WTC11 (cell line): ENCODE results near the gene C9.

Source experiments
- TF ChIP-seq, protein P1 (sequence below): sonication (generic); formaldehyde crosslinking; IDR thresholded peaks from 2 replicates; pipeline ENCODE4 v1.8.0; 2022; ENCODE audit warnings: mild to moderate bottlenecking, missing genetic modification reagents
- TF ChIP-seq, protein P2 (sequence below): fragments of 200-600 bp; IDR thresholded peaks from 2 replicates; pipeline ENCODE4 v1.8.0; 2022; ENCODE audit warnings: antibody characterized with exemption

DNA sequence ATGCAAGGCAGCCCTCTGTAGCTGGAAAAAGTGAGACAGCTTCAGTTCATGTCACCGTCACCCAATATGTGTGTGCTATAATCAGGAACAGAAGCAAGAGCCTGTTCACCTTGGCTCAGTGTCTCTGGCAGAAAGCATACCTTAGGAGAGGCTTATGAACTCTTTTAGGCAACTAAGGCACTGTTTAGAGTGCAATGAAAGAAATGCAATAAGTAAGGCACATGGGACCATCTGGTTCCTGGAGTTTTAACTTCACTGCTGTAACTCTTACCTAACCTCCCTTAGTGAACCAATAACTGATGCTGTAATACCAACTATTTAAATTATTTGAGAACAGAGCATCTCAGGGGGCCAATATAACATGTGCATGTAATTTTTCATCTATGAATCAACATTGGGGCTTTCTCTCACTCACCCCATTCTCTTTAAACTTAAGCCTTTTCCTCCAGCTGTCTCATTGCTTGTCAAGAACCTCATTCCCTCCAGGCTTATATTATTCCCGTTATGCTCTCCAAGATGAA is 32.4 kb downstream of the C9 start:
- TF ChIP-seq, protein P1, sequence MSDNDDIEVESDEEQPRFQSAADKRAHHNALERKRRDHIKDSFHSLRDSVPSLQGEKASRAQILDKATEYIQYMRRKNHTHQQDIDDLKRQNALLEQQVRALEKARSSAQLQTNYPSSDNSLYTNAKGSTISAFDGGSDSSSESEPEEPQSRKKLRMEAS (CRISPR knock-in tag), result no peak
- TF ChIP-seq, protein P2, sequence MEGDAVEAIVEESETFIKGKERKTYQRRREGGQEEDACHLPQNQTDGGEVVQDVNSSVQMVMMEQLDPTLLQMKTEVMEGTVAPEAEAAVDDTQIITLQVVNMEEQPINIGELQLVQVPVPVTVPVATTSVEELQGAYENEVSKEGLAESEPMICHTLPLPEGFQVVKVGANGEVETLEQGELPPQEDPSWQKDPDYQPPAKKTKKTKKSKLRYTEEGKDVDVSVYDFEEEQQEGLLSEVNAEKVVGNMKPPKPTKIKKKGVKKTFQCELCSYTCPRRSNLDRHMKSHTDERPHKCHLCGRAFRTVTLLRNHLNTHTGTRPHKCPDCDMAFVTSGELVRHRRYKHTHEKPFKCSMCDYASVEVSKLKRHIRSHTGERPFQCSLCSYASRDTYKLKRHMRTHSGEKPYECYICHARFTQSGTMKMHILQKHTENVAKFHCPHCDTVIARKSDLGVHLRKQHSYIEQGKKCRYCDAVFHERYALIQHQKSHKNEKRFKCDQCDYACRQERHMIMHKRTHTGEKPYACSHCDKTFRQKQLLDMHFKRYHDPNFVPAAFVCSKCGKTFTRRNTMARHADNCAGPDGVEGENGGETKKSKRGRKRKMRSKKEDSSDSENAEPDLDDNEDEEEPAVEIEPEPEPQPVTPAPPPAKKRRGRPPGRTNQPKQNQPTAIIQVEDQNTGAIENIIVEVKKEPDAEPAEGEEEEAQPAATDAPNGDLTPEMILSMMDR, result no peak
